ENCODE measurements around the gene THBS4.
"Not testable (repeated sequence)": the region's sequence is repeated elsewhere in the genome, so short reads cannot be mapped to it uniquely, and the experiment has no call there.

THBS4 gene

GRCh38 chr5:80077051-80077714, 42.0 kb downstream of the THBS4 start:
- DNase-seq = no peak

GRCh38 chr5:80078921-80079320, 43.8 kb downstream of the THBS4 start:
- DNase-seq = no peak

GRCh38 chr5:80082281-80082680, 47.1 kb downstream of the THBS4 start:
- DNase-seq = no peak

- DNase-seq = peak; percentile 78
Measured at GRCh38 chr5:80082731-80083100, 47.6 kb downstream of the THBS4 start.

GRCh38 chr5:80083101-80083890, 48.1 kb downstream of the THBS4 start:
- peak; percentile 36 for DNase-seq

- DNase-seq = no peak
Measured at GRCh38 chr5:80090884-80091166, 55.7 kb downstream of the THBS4 start.

- DNase-seq = peak; percentile 16
Measured at GRCh38 chr5:80091792-80092192, 56.6 kb downstream of the THBS4 start.

- DNase-seq = no peak
Measured at GRCh38 chr5:80092486-80093107, 57.4 kb downstream of the THBS4 start.

GRCh38 chr5:80093796-80094195, 58.6 kb downstream of the THBS4 start:
- no peak for DNase-seq

GRCh38 chr5:80094236-80094738, 59.1 kb downstream of the THBS4 start:
- DNase-seq = no peak

- no peak for DNase-seq
Measured at GRCh38 chr5:80097451-80097850, 62.3 kb downstream of the THBS4 start.

- no peak for DNase-seq
Measured at GRCh38 chr5:80101993-80102392, 66.8 kb downstream of the THBS4 start.

GRCh38 chr5:80103371-80103770, 68.2 kb downstream of the THBS4 start:
- no peak for DNase-seq

- no peak for DNase-seq
Measured at GRCh38 chr5:80105698-80106439, 70.7 kb downstream of the THBS4 start.

GRCh38 chr5:80106916-80107315, 71.8 kb downstream of the THBS4 start:
- no peak for DNase-seq

GRCh38 chr5:80109646-80110478, 74.7 kb downstream of the THBS4 start:
- DNase-seq = no peak

GRCh38 chr5:80111376-80111990, 76.3 kb downstream of the THBS4 start:
- DNase-seq = not testable (repeated sequence)

- DNase-seq = no peak
Measured at GRCh38 chr5:80114860-80115259, 79.7 kb downstream of the THBS4 start.

- no peak for DNase-seq
Measured at GRCh38 chr5:80116000-80116399, 80.9 kb downstream of the THBS4 start.

- DNase-seq = no peak
Measured at GRCh38 chr5:80116465-80116864, 81.3 kb downstream of the THBS4 start.

GRCh38 chr5:80117446-80117845, 82.3 kb downstream of the THBS4 start:
- DNase-seq = no peak

- no peak for DNase-seq
Measured at GRCh38 chr5:80119372-80119771, 84.2 kb downstream of the THBS4 start.
